ENCODE measurements around the gene DNM1L.

Gene DNM1L

GRCh38 chr12:32757157-32757556, 78.1 kb downstream of the DNM1L start:
- DNase-seq = no peak

DNA sequence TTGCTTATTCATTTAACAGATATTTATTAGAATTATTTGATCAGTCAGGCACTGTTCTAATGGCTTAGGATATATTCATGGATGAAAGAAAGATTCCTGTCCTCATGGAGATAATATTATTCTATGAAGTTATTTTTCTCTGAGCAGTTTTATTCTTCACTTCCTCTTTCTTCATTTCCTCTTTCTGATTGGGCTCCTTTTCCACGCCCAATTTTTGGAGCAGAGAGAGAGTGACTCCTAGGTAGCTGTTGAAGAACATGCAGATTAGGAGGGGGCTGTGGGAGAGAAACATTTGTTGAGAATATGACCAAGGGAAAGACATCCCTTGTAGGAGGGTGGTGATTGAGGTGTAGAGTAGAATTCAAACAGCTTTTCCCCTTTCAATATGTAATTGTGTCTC, 82.6 kb downstream of the DNM1L start:
- no peak for DNase-seq

DNA sequence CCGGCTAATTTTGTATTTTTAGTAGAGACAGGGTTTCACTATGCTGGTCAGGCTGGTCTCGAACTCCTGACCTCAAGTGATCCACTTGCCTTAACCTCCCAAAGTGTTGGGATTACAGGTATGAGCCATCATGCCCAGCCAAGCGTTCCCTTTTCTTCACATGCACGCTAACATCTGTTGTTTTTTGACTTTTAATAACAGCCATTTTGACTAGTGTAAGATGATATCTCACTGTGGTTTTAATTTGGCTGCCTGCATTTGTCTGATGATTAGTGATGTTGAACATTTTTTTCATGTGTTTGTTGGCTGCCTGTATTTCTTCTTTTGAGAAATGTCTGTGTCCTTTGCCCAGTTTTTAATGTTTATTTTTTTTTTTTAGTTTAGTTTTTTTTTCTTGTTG, 86.8 kb downstream of the DNM1L start:
- DNase-seq = no peak

DNA sequence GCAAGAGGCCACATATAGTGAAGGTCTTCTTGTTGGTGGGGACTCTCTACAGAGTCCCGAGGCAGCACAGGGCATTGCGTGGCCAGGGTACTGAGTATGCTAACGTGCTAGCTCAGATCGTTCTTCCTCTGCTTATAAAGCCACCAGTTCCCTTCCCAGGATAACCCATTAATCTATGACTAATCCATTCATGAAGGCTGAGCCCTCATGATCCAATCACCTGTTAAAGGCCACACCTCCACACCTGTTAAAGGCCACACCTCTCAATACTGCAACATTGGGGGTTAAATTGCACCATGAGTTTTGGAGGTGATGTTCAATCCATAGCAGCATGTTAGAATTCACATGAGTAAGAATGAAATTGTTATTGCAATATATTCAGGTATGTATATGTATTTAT, 89.4 kb downstream of the DNM1L start:
- no peak for DNase-seq

DNA sequence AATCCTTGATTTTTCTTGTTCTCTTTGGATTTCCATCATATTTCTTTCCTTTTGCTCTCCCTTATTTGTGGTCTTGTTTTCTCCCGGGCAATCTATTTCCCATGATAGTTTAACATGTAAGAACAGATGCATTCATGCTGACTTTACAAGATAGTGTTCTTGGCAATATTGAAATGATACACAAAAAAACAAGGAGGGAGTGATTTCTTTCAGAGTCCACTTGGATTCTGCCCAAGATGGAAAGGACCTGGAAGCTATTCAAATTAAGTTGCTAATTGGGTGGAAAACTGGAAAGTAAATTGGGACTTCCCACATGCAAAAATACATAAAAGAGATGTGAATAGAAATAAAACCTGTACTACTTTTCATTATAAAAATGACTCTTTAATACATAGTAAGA, 91.0 kb downstream of the DNM1L start:
- no peak for DNase-seq

DNA sequence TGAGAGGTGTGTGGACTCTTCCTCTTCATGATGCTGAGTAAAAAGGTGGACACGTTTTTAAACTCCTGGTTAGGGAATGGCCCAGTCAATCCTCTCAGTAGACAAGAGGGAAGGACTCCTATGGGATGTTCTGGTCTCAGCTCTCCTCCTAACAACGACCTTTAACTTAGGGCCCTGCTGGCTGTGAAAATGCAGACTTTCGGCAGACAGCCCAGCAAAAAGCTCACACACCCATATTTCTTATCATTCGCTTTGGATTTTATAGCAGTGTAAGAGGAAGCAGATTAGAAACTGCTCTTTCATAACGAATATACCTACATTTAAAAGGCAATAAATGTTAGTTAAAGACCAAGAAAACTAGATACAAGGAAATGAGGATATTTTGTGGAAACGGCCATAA, 94.6 kb downstream of the DNM1L start:
- DNase-seq = no peak

DNA sequence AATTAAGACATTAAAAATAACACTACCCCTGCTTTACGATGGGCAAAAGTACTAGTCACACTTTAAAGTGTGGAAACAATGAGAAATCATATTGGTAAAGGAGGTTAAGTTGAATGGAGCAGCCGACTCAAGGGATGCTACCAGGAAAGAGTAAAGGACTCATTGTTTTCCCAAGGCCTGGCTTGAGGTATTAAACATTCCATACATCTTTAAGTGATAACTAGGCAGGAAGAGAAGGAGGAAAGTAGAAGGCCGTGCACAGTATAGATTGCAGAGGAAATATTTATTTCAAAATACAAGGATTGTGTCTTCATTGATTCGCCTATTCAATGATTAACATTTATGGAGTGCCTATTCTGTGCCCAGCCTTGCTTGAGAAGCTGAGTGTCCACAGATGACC, 97.2 kb downstream of the DNM1L start:
- no peak for DNase-seq

GRCh38 chr12:32777159-32777558, 98.1 kb downstream of the DNM1L start:
- DNase-seq = no peak

DNA sequence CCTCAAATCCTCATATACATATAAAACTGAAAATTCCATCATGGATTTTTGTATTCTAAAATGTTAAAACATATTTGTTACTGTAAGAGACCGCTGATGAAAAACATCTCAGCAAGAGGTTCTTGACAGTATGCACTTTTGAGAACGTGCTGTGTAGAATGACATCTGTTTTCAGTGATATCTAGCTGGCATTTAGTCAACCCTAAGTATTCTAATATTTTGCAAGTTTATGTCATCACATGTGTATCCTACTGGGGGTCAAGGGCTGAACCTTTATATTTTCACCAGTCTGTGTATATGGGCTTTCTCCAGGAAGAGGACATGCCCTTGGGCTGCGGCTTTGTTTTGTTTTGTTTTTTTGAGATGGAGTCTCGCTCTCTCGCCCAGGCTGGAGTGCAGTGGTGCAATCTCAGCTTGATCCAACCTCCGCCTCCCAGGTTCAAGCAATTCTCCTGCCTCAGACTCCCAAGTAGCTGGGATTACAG, 98.6 kb downstream of the DNM1L start:
- DNase-seq = no peak

DNA sequence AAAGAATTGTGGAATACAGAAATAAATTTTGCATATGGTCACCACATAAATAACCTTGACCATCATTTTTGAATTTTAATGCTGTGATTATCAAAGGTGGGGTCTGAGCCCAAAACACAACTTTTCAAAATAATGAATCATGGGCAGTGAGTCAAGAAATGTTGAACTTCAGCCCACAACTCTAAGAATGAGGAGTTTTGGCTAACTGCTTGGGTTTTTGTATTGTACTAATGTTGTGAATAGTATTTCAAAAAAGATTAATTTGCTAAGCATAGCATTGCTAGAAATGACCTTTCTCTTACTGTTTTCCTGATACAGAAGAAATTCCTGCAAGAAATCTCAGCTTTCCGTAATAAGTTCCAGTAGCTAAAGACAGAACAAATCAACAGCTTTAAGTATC, 101.0 kb downstream of the DNM1L start:
- DNase-seq = no peak

DNA sequence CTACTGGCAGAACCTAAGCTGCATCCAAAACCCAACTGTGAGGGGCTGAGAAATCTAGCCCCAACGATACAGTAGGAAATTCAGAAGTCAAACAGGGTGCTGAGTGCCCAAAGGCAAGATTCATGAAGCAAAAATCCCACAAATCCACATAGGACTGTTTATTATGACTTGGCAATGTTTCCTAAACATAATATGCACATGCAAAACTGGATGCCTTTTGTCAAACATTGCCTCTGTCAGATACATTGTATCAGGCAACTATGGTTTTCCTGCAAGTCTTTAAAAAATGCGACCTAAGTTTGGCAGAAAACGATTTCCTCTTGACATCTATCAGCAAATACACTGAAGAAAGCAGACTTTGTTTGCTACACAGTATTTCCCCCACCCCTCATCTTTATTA, 103.9 kb downstream of the DNM1L start:
- DNase-seq = no peak

DNA sequence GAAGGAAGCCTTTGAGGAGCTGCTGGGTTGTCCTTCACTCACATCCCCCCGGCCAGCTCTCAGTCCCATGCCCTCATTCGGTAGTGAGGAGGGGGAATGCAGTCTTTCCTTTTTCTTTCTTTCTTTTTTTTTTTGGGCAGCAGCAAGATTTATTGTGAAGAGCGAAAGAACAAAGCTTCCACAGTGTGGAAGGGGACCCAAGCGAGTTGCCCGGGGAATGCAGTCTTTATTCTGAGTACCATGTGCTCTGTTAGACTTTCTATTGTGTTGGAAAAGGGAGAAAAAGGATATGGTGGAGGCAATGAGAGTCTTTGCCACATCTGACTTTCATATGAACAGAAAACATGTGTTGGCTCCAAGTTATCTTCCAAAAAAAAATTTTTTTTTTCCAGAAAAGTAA, 106.5 kb downstream of the DNM1L start:
- no peak for DNase-seq

DNA sequence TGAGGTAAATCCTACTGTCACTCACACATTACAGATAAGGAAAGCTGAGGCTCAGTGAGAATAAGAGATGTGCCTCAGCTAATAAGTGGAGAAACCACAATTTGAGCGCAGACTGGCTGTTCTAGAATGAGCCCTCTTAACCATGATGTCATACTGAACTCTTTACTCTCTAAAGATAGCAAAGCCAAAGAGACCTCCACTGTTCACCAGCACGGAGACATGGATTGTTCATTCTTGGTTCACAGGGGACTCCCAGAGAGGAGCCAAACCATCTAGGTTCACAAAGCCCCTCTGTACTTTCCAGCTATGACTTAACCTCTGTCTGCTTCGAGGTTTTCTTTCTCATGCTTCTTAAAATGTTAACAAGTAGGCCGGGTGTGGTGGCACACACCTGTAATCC, 109.3 kb downstream of the DNM1L start:
- DNase-seq = no peak

GRCh38 chr12:32789446-32789845, 110.3 kb downstream of the DNM1L start:
- no peak for DNase-seq

GRCh38 chr12:32789916-32790315, 110.8 kb downstream of the DNM1L start:
- DNase-seq = no peak

- DNase-seq = no peak
These were observed 115.2 kb downstream of the DNM1L start for GRCh38 chr12:32794281-32794680.

Measured in NCI-H510A (cell line).